GM10266 (cell line): ENCODE measurements around the gene TUFT1.

Source experiments
- DNase-seq: peaks from one replicate; pipeline ENCODE4 v3.0.0; 2012; ENCODE audit errors: extremely low spot score
- CTCF ChIP-seq: IDR thresholded peaks from 2 replicates; pipeline ENCODE4 v1.5.1; 2012; ENCODE audit warnings: mild to moderate bottlenecking, low read depth; ENCODE audit not compliant: control insufficient read depth, insufficient read depth; ENCODE audit errors: missing control alignments

Gene TUFT1

GRCh38 chr1:151513626-151514121, 26.4 kb upstream of the TUFT1 start:
- no peak for DNase-seq
- TF ChIP-seq CTCF = no peak

- TF ChIP-seq CTCF = no peak
- no peak for DNase-seq
Measured at GRCh38 chr1:151514366-151514765, 25.7 kb upstream of the TUFT1 start.

- no peak for TF ChIP-seq CTCF
- DNase-seq = no peak
Measured at GRCh38 chr1:151515265-151515664, 24.8 kb upstream of the TUFT1 start.

- no peak for DNase-seq
- TF ChIP-seq CTCF = no peak
Measured at GRCh38 chr1:151516031-151516511, 24.0 kb upstream of the TUFT1 start.

- no peak for DNase-seq
- no peak for TF ChIP-seq CTCF
Measured at GRCh38 chr1:151518431-151518830, 21.7 kb upstream of the TUFT1 start.

- no peak for DNase-seq
- TF ChIP-seq CTCF = no peak
Measured at GRCh38 chr1:151518936-151519335, 21.2 kb upstream of the TUFT1 start.

- TF ChIP-seq CTCF = no peak
- no peak for DNase-seq
Measured at GRCh38 chr1:151519667-151520066, 20.4 kb upstream of the TUFT1 start.
